Measurements from ENCODE around the gene NPAS4. TPM values are rescaled to one million over a fixed set of nuclear protein-coding genes. Genes with fewer than 3 reads are reported as not detected.

The NPAS4 gene
- total RNA-seq, 1 donor from 2014 or later, result 0.20 TPM

DNA sequence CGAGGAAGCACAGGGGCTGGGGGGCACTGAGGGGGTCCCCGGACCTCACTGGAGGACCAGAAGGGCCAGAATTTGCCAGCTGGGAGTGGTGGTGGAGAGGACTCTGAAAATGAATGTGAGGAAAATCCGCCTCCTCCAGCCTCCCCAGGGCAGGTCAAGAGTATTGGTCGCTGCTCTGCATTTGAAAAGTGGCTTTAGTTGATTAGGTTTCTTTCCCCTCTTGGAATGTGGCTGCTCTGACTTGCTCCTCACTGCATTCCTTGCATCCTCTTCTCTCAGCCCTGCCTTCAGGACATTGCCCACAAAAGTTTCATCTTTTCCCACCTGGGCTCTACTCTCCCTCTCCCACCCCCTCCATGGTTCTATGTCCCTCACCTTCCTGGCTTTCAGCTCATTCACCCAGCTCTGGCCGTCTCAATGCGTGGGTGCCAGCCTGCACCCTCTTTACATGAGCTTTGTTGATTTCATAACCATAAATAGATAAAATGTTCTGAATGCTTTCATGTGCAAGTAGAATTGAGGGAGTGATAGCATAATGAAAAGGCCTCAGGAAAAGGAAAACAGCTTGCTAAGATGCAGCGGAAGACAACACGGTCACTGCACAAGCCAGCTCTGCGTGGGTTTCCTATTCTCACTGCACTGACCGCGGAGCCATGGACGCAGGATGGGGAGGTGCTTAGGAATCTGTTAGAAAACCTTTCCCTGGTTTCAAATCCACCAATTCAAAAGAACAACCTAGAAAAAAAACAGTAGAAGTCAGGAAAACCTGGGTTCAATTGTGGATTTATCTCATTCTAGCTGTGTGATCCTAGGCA, 6.5 kb upstream of the NPAS4 start:
- Mint-ChIP-seq H3K9me3 (ENCODE audit: unreplicated experiment) (peaks cover 4% of the 10 kb centered on the region), H3K4me1 (ENCODE audit: low read depth, unreplicated experiment) (peaks cover 30% of the 10 kb centered on the region), H3K27me3 (ENCODE audit: low read depth, unreplicated experiment) (peaks cover 63% of the 10 kb centered on the region), H3K27ac (ENCODE audit: unreplicated experiment) (no peak overlapping the region), H3K36me3 (ENCODE audit: low read depth, unreplicated experiment) (peaks cover 2% of the 10 kb centered on the region), H3K4me3 (ENCODE audit: unreplicated experiment) (no peak overlapping the region)
- no peak overlapping the region for H3K9ac ChIP-seq (ENCODE audit: low read length)
- no peak for TF ChIP-seq EZH2 (IDR thresholded peaks at IDR 0.05; ENCODE audit: insufficient read depth, low read length)
- TF ChIP-seq, protein P1, sequence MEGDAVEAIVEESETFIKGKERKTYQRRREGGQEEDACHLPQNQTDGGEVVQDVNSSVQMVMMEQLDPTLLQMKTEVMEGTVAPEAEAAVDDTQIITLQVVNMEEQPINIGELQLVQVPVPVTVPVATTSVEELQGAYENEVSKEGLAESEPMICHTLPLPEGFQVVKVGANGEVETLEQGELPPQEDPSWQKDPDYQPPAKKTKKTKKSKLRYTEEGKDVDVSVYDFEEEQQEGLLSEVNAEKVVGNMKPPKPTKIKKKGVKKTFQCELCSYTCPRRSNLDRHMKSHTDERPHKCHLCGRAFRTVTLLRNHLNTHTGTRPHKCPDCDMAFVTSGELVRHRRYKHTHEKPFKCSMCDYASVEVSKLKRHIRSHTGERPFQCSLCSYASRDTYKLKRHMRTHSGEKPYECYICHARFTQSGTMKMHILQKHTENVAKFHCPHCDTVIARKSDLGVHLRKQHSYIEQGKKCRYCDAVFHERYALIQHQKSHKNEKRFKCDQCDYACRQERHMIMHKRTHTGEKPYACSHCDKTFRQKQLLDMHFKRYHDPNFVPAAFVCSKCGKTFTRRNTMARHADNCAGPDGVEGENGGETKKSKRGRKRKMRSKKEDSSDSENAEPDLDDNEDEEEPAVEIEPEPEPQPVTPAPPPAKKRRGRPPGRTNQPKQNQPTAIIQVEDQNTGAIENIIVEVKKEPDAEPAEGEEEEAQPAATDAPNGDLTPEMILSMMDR (IDR thresholded peaks at IDR 0.05; ENCODE audit: insufficient read depth, low read depth, low read length), result no peak
- H3K4me2 ChIP-seq (ENCODE audit: low read length), result no peak overlapping the region
- no peaks in the 10 kb centered on the region for H3K79me2 ChIP-seq (ENCODE audit: insufficient read depth, low read length)
- DNase-seq (ENCODE audit: low read depth), result no peak
- peaks cover 19% of the 10 kb centered on the region for H3K27me3 ChIP-seq (ENCODE audit: insufficient read depth, low read length)
- H3K27ac ChIP-seq (ENCODE audit: low read depth, low read length), result no peak overlapping the region
- H4K20me1 ChIP-seq (ENCODE audit: insufficient read depth, low read length), result peaks cover 49% of the 10 kb centered on the region
- H3K4me3 ChIP-seq (ENCODE audit: insufficient read depth, low read depth, low read length), result no peak overlapping the region
- peaks cover 16% of the 10 kb centered on the region for H3K4me1 ChIP-seq (ENCODE audit: insufficient read depth, low read length)
- no peaks in the 10 kb centered on the region for H3K36me3 ChIP-seq (ENCODE audit: insufficient read depth, low read length)
- H2AFZ ChIP-seq (ENCODE audit: low read depth, low read length), result no peak overlapping the region
- no peak for FAIRE-seq
- H3K9me3 ChIP-seq (ENCODE audit: insufficient read depth, low read depth, low read length), result no peaks in the 10 kb centered on the region

DNA sequence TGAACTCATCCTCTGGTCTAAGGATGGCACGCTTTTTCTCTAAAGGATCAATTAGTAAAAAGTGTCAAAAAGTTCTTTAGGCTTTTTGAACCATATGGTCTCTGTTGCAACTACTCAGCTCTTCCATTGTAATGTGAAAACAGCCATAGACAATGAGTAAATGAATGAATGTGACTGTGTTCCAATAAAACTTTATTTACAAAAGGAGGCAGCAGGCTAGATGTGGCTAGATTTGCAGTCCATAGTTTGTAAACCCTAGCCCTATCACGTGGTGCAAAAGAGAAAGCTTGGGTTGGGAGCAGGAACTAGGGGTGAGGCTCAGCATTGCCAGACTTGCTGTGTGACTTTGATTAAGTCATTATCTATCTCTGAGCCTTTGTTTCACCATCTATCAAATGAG, 5.4 kb upstream of the NPAS4 start:
- no peak for FAIRE-seq
- no peak for TF ChIP-seq EZH2 (IDR thresholded peaks at IDR 0.05; ENCODE audit: insufficient read depth, low read length)
- TF ChIP-seq, protein P1 (IDR thresholded peaks at IDR 0.05; ENCODE audit: insufficient read depth, low read depth, low read length), result no peak
- H4K20me1 ChIP-seq (ENCODE audit: insufficient read depth, low read length), result peaks cover 58% of the 10 kb centered on the region

DNA sequence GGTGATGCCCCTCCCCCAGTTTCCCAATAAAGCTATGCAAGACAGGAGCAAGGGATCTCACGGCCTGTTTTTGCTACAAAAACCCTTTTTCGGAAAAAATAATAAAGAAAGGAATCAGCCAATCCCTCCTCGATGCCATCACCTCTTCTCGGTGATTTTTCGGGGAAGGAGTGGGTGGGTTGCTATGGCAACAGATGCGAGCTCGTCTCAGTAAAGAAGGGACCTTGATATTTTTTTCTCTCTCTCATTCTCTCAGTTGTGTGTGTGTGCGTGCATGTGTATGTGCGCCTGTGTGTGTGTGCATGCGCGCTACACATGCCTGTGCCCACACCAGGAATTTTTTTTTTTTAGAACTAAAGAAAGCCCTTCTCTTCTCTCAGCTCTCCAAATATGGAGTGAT, 3.8 kb upstream of the NPAS4 start:
- Histone ChIP-seq H3K36me3 (ENCODE audit: insufficient read depth, low read length) (no peaks in the 10 kb centered on the region), H3K4me2 (ENCODE audit: low read length) (no peak overlapping the region), H3K9ac (ENCODE audit: low read length) (no peak overlapping the region), H3K27me3 (ENCODE audit: insufficient read depth, low read length) (peaks cover 33% of the 10 kb centered on the region), H3K9me3 (ENCODE audit: insufficient read depth, low read depth, low read length) (no peaks in the 10 kb centered on the region), H3K4me1 (ENCODE audit: insufficient read depth, low read length) (peaks cover 12% of the 10 kb centered on the region), H3K79me2 (ENCODE audit: insufficient read depth, low read length) (no peaks in the 10 kb centered on the region), H2AFZ (ENCODE audit: low read depth, low read length) (no peak overlapping the region), H4K20me1 (ENCODE audit: insufficient read depth, low read length) (peaks cover 64% of the 10 kb centered on the region), H3K4me3 (ENCODE audit: insufficient read depth, low read depth, low read length) (no peak overlapping the region), H3K27ac (ENCODE audit: low read depth, low read length) (no peak overlapping the region)
- peaks cover 2% of the 10 kb centered on the region for H3K36me3 Mint-ChIP-seq (ENCODE audit: low read depth, unreplicated experiment)
- DNase-seq (ENCODE audit: low read depth) (no peak), FAIRE-seq (no peak)
- H3K27me3 Mint-ChIP-seq (ENCODE audit: low read depth, unreplicated experiment), result peaks cover 54% of the 10 kb centered on the region
- no peak overlapping the region for H3K4me3 Mint-ChIP-seq (ENCODE audit: unreplicated experiment)
- peaks cover 9% of the 10 kb centered on the region for H3K9me3 Mint-ChIP-seq (ENCODE audit: unreplicated experiment)
- peaks cover 26% of the 10 kb centered on the region for H3K4me1 Mint-ChIP-seq (ENCODE audit: low read depth, unreplicated experiment)
- no peak overlapping the region for H3K27ac Mint-ChIP-seq (ENCODE audit: unreplicated experiment)
- TF ChIP-seq EZH2 (IDR thresholded peaks at IDR 0.05; ENCODE audit: insufficient read depth, low read length), result no peak
- TF ChIP-seq, protein P1 (IDR thresholded peaks at IDR 0.05; ENCODE audit: insufficient read depth, low read depth, low read length), result no peak

More for the DNA sequence above, 5.4 kb upstream of the NPAS4 start:
- DNase-seq (ENCODE audit: low read depth), result no peak
- Histone ChIP-seq H3K4me3 (ENCODE audit: insufficient read depth, low read depth, low read length) (no peak overlapping the region), H2AFZ (ENCODE audit: low read depth, low read length) (no peak overlapping the region), H3K79me2 (ENCODE audit: insufficient read depth, low read length) (no peaks in the 10 kb centered on the region), H3K9me3 (ENCODE audit: insufficient read depth, low read depth, low read length) (no peaks in the 10 kb centered on the region), H3K4me2 (ENCODE audit: low read length) (no peak overlapping the region), H3K27ac (ENCODE audit: low read depth, low read length) (no peak overlapping the region), H3K9ac (ENCODE audit: low read length) (no peak overlapping the region), H3K27me3 (ENCODE audit: insufficient read depth, low read length) (peaks cover 28% of the 10 kb centered on the region), H3K4me1 (ENCODE audit: insufficient read depth, low read length) (peaks cover 12% of the 10 kb centered on the region), H3K36me3 (ENCODE audit: insufficient read depth, low read length) (no peaks in the 10 kb centered on the region)
- peaks cover 2% of the 10 kb centered on the region for H3K36me3 Mint-ChIP-seq (ENCODE audit: low read depth, unreplicated experiment)
- H3K27me3 Mint-ChIP-seq (ENCODE audit: low read depth, unreplicated experiment), result peaks cover 59% of the 10 kb centered on the region
- peaks cover 30% of the 10 kb centered on the region for H3K4me1 Mint-ChIP-seq (ENCODE audit: low read depth, unreplicated experiment)
- no peak overlapping the region for H3K27ac Mint-ChIP-seq (ENCODE audit: unreplicated experiment)
- no peak overlapping the region for H3K4me3 Mint-ChIP-seq (ENCODE audit: unreplicated experiment)
- peaks cover 8% of the 10 kb centered on the region for H3K9me3 Mint-ChIP-seq (ENCODE audit: unreplicated experiment)
